ENCODE measurements around the gene SLC25A46.

GRCh38 chr5:110718311-110718710 is 20.5 kb upstream of the SLC25A46 start:
- TF ChIP-seq POLR2A (IDR thresholded peaks at IDR 0.05; ENCODE audit: control extremely low read depth in 1 of 2, low read depth in 2 of 2, low read length in 2 of 2) (no peak), CHD2 (IDR thresholded peaks at IDR 0.05; ENCODE audit: low read length) (no peak), SP4 (IDR thresholded peaks at IDR 0.05; ENCODE audit: low read length) (no peak), CTCF (IDR thresholded peaks at IDR 0.05; ENCODE audit: control extremely low read depth in 1 of 3, insufficient read depth in 1 of 3, low read depth in 1 of 3, low read length in 3 of 3) (no peak)
